Breast epithelium (tissue), 3 donors: ENCODE data around the gene DRD2.

ENCODE experiments used
- CTCF ChIP-seq, 3 donors: fragments of 450-650 bp; IDR thresholded peaks; one replicate each; pipeline ENCODE4 v1.5.1; 2016 to 2017; ENCODE audit warnings: antibody characterized with exemption in 3 of 3, mild to moderate bottlenecking in 3 of 3, moderate library complexity in 3 of 3
- POLR2A ChIP-seq: fragments of 450-650 bp; IDR thresholded peaks from one replicate; pipeline ENCODE4 v1.6.1; 2016; ENCODE audit warnings: antibody characterized with exemption, mild to moderate bottlenecking, moderate library complexity
- POLR2AphosphoS5 ChIP-seq, 3 donors: sonication (generic); formaldehyde crosslinking; IDR thresholded peaks; one replicate each; pipeline ENCODE4 v1.6.1; 2017; ENCODE audit warnings: antibody characterized with exemption in 3 of 3

- TF ChIP-seq CTCF (IDR thresholded peaks at IDR 0.05): no peak
- no peak for TF ChIP-seq POLR2A
- no peak for TF ChIP-seq POLR2AphosphoS5 (IDR thresholded peaks at IDR 0.05)
Observed at GRCh38 chr11:113468726-113469345, 6.4 kb downstream of the DRD2 start.
